Small intestine (tissue), 7 donors: ENCODE measurements around the gene ZNF577. TPM values are rescaled to one million over a fixed set of nuclear protein-coding genes. Genes with fewer than 3 reads are reported as not detected.
"Not testable (repeated sequence)": the region's sequence is repeated elsewhere in the genome, so short reads cannot be mapped to it uniquely, and the experiment has no call there.

Experiments
- DNase-seq, 2 donors: peaks; one replicate each; pipeline versions ENCODE4 v3.0.0 to v3.0.0-alpha.2; 2013
- FAIRE-seq: peaks from 2 replicates; lab custom pipeline; 2012; peaks lifted over from hg19 to GRCh38; lab: Jason Lieb, UNC
- H3K27ac ChIP-seq, 3 donors: one replicate each; pipeline ENCODE4 v1.5.1; 2013; ENCODE audit warnings: low read length in 2 of 3, mild to moderate bottlenecking in 2 of 3, control low read depth in 1 of 3, inconsistent platforms in 1 of 3, low read depth in 1 of 3, moderate library complexity in 1 of 3
- H3K27me3 ChIP-seq, 3 donors: one replicate each; pipeline ENCODE4 v1.6.1; 2013; ENCODE audit warnings: low read length in 3 of 3, inconsistent platforms in 1 of 3; ENCODE audit not compliant: control insufficient read depth in 3 of 3, insufficient read depth in 3 of 3
- H3K36me3 ChIP-seq, 3 donors: one replicate each; pipeline ENCODE4 v1.6.1; 2013; ENCODE audit warnings: low read length in 3 of 3, inconsistent platforms in 1 of 3, low read depth in 1 of 3, mild to moderate bottlenecking in 1 of 3, moderate library complexity in 1 of 3; ENCODE audit not compliant: control insufficient read depth in 3 of 3, insufficient read depth in 2 of 3
- H3K4me1 ChIP-seq, 3 donors: one replicate each; pipeline ENCODE4 v1.6.1; 2013; ENCODE audit warnings: low read length in 2 of 3, inconsistent platforms in 1 of 3, low read depth in 1 of 3, mild to moderate bottlenecking in 1 of 3, moderate library complexity in 1 of 3; ENCODE audit not compliant: control insufficient read depth in 3 of 3, insufficient read depth in 2 of 3
- H3K4me3 ChIP-seq, 3 donors: one replicate each; pipeline ENCODE4 v1.5.1; 2013; ENCODE audit warnings: low read length in 3 of 3, control low read depth in 1 of 3, inconsistent platforms in 1 of 3, low read depth in 1 of 3, mild to moderate bottlenecking in 1 of 3, moderate library complexity in 1 of 3
- H3K9me3 ChIP-seq, 2 donors: one replicate each; pipeline ENCODE4 v1.6.1; 2013; ENCODE audit warnings: low read depth in 1 of 2, low read length in 1 of 2; ENCODE audit not compliant: control insufficient read depth in 2 of 2, insufficient read depth in 1 of 2
- WGBS, 3 donors: extraction: QIAGEN DNeasy Blood & Tissue Kit; methylation state at CpG; one replicate each; pipeline ENCODE4 v1.1.7; 2013; 5-methylcytosine and 5-hydroxymethylcytosine counted together
- polyA plus RNA-seq, 4 donors: library from polyadenylated mRNA; stranded (reverse) in 3 of 4; unstranded in 1 of 4; fragments of 200-250 nt in 3 of 4; fragments of 120-200 nt in 1 of 4; gene quantifications; one replicate each; pipeline versions ENCODE4 v1.2.1 to v1.2.3, GENCODE V29; 2013
- donor health status: healthy with polysubstance abuse.
- donor health status: control.
- donor health status: control.
- donor health status: Bipolar disorder and iron deficiency.
- donor health status: healthy.

ZNF577 gene
- polyA plus RNA-seq, 4 donors: 4.7 to 29.4 (median 8.0) TPM

- no peaks in the 10 kb centered on the region for H3K36me3 ChIP-seq
- DNase-seq (no peak), FAIRE-seq (no peak)
- H3K27ac ChIP-seq: no peak overlapping the region
- H3K9me3 ChIP-seq: peaks cover 2 to 51% of the 10 kb centered on the region in 2 donors
- no peak overlapping the region for H3K4me3 ChIP-seq
- H3K27me3 ChIP-seq: no peaks in the 10 kb centered on the region
- H3K4me1 ChIP-seq: no peaks in the 10 kb centered on the region
- WGBS, 3 donors: 88 to 95% (median 92%) methylated on average over 1 of the region's 1 CpG
Measured at GRCh38 chr19:51916167-51916566, 28.4 kb upstream of the ZNF577 start.

GRCh38 chr19:51915324-51915867 lies 27.6 kb upstream of the ZNF577 start:
- FAIRE-seq: no peak
- WGBS, 3 donors: 66 to 80% (median 72%) methylated on average over 5 of the region's 5 CpGs
- no peak for DNase-seq
- no peak overlapping the region for H3K4me3 ChIP-seq
- H3K9me3 ChIP-seq: peaks cover 2 to 46% of the 10 kb centered on the region in 2 donors
- H3K27me3 ChIP-seq: no peaks in the 10 kb centered on the region
- no peaks in the 10 kb centered on the region for H3K36me3 ChIP-seq
- H3K4me1 ChIP-seq: no peaks in the 10 kb centered on the region
- no peak overlapping the region for H3K27ac ChIP-seq

GRCh38 chr19:51907981-51908380 lies 20.2 kb upstream of the ZNF577 start:
- H3K27me3 ChIP-seq, DNase-seq, H3K4me3 ChIP-seq, FAIRE-seq, H3K36me3 ChIP-seq, H3K4me1 ChIP-seq, H3K27ac ChIP-seq: not testable (repeated sequence)
- H3K9me3 ChIP-seq: peaks cover 0 to 24% of the 10 kb centered on the region in 2 donors
- WGBS, 3 donors: 36 to 54% (median 40%) methylated on average over 5 of the region's 5 CpGs

- FAIRE-seq, DNase-seq: not testable (repeated sequence)
- H3K9me3 ChIP-seq: peaks cover 2 to 35% of the 10 kb centered on the region in 2 donors
Measured at GRCh38 chr19:51906108-51906507, 18.4 kb upstream of the ZNF577 start.

GRCh38 chr19:51905639-51906038 lies 17.9 kb upstream of the ZNF577 start:
- 68 to 87% (median 68%) methylated on average over 3 of the region's 3 CpGs for WGBS, 3 donors
- Histone ChIP-seq H3K9me3 (peaks cover 2 to 38% of the 10 kb centered on the region in 2 donors), H3K36me3 (peaks cover 2 to 11% (median 2%) of the 10 kb centered on the region in 3 donors)
- H3K27me3 ChIP-seq, H3K4me1 ChIP-seq, H3K4me3 ChIP-seq, H3K27ac ChIP-seq, FAIRE-seq, DNase-seq: not testable (repeated sequence)

More at GRCh38 chr19:51906108-51906507, 18.4 kb upstream of the ZNF577 start:
- not testable (repeated sequence) for H3K27ac ChIP-seq, H3K4me1 ChIP-seq, H3K4me3 ChIP-seq, H3K27me3 ChIP-seq, H3K36me3 ChIP-seq
- 45 to 58% (median 57%) methylated on average over 9 of the region's 9 CpGs for WGBS, 3 donors

DNA sequence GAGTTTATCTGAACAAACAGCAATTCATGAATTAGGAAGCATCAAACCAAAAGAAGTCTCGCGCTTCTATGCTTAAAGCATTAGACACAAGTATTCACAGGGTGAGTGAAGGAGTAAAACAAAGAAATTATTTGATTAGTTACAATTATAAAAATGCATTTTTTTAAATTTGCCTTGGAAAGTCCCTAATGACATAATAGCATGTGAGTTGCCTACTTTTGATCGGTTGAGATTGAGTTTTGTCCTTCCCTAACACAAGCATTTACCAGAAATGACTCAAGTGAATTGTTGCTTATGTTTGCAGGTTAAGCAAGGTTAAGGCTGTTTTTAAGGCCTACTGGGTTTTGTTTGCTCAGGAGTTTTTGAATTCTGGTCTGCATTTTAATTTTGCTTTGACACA lies 17.5 kb upstream of the ZNF577 start:
- Histone ChIP-seq H3K9me3 (peaks cover 2 to 43% of the 10 kb centered on the region in 2 donors), H3K4me3 (peak overlapping the region in 1 of 3 donors; percentile 76), H3K36me3 (peaks cover 3 to 14% (median 4%) of the 10 kb centered on the region in 3 donors), H3K27ac (no peak overlapping the region), H3K4me1 (no peaks in the 10 kb centered on the region), H3K27me3 (no peaks in the 10 kb centered on the region)
- no peak for FAIRE-seq
- no peak for DNase-seq
- 45 to 53% (median 51%) methylated on average over 3 of the region's 3 CpGs for whole genome bisulfite sequencing, 3 donors

GRCh38 chr19:51904331-51905165 lies 16.8 kb upstream of the ZNF577 start, which contains the start of gene ZNF649:
Gene ZNF649 (minus strand): TSS chr19:51905017. CDS start chr19:51900107, 4,910 bp downstream.
- peaks cover 9 to 15% (median 9%) of the 10 kb centered on the region in 3 donors for H3K36me3 ChIP-seq
- FAIRE-seq: no peak
- DNase-seq: peak; percentile 86 to 93
- no peaks in the 10 kb centered on the region for H3K4me1 ChIP-seq
- peak within 1 kb of the TSS; percentile 73 to 88 (median 74) for H3K27ac ChIP-seq
- peak within 1 kb of the TSS; percentile 76 to 88 (median 79) for H3K4me3 ChIP-seq
- peaks cover 3 to 47% of the 10 kb centered on the region in 2 donors for H3K9me3 ChIP-seq
- WGBS, 3 donors: 0 to 1% (median 1%) methylated on average over 43 of the region's 43 CpGs
- no peaks in the 10 kb centered on the region for H3K27me3 ChIP-seq

GRCh38 chr19:51903192-51903591 lies 15.4 kb upstream of the ZNF577 start:
- 77 to 96% (median 89%) methylated on average over 8 of the region's 8 CpGs for WGBS, 3 donors
- Histone ChIP-seq H3K9me3 (peaks cover 4 to 60% of the 10 kb centered on the region in 2 donors), H3K27me3 (no peaks in the 10 kb centered on the region), H3K27ac (no peak overlapping the region), H3K4me3 (no peak overlapping the region), H3K36me3 (peaks cover 21 to 23% (median 21%) of the 10 kb centered on the region in 3 donors), H3K4me1 (no peaks in the 10 kb centered on the region)
- FAIRE-seq (no peak), DNase-seq (no peak)
